ENCODE data around the gene C9.
"Not testable (repeated sequence)": the region's sequence is repeated elsewhere in the genome, so short reads cannot be mapped to it uniquely, and the experiment has no call there.

Gene C9

GRCh38 chr5:39274398-39275085 lies 89.8 kb downstream of the C9 start:
- no peak for DNase-seq
- intact Hi-C loops (cut with DNase I): no loop called here

- intact Hi-C loops (cut with DNase I): no loop called here
- DNase-seq: no peak
Measured at GRCh38 chr5:39273314-39273954, 90.9 kb downstream of the C9 start.

- intact Hi-C loops (cut with DNase I); DNase-seq: not testable (repeated sequence)
Measured at GRCh38 chr5:39272869-39273231, 91.4 kb downstream of the C9 start.

GRCh38 chr5:39270225-39270848 lies 94.0 kb downstream of the C9 start:
- no peak for DNase-seq
- intact Hi-C loops (cut with DNase I): no loop called here

- DNase-seq: no peak
- intact Hi-C loops (cut with DNase I): no loop called here
Measured at GRCh38 chr5:39267186-39267585, 97.1 kb downstream of the C9 start.

GRCh38 chr5:39266442-39266841 lies 97.9 kb downstream of the C9 start:
- intact Hi-C loops (cut with DNase I): no loop called here
- DNase-seq: no peak

GRCh38 chr5:39264528-39264927 lies 99.8 kb downstream of the C9 start:
- intact Hi-C loops (cut with DNase I): no loop called here

GRCh38 chr5:39262981-39263380 lies 101.3 kb downstream of the C9 start:
- no peak for DNase-seq
- intact Hi-C loops (cut with DNase I): no loop called here

More at GRCh38 chr5:39264528-39264927, 99.8 kb downstream of the C9 start:
- DNase-seq: no peak

GRCh38 chr5:39260095-39260494 lies 104.2 kb downstream of the C9 start:
- DNase-seq: no peak
- intact Hi-C loops (cut with DNase I): no loop called here

GRCh38 chr5:39257554-39257953 lies 106.7 kb downstream of the C9 start:
- intact Hi-C loops (cut with DNase I): no loop called here
- DNase-seq: no peak

- intact Hi-C loops (cut with DNase I): no loop called here
- no peak for DNase-seq
Measured at GRCh38 chr5:39256477-39257235, 107.6 kb downstream of the C9 start.

GRCh38 chr5:39255406-39255805 lies 108.9 kb downstream of the C9 start:
- intact Hi-C loops (cut with DNase I): no loop called here
- DNase-seq: no peak

- intact Hi-C loops (cut with DNase I): no loop called here
- DNase-seq: no peak
Measured at GRCh38 chr5:39254671-39255070, 109.6 kb downstream of the C9 start.

GRCh38 chr5:39253196-39253595 lies 111.1 kb downstream of the C9 start:
- no peak for DNase-seq
- intact Hi-C loops (cut with DNase I): no loop called here

GRCh38 chr5:39249564-39250274 lies 114.6 kb downstream of the C9 start:
- intact Hi-C loops (cut with DNase I): no loop called here
- no peak for DNase-seq

GRCh38 chr5:39249069-39249468 lies 115.2 kb downstream of the C9 start:
- intact Hi-C loops (cut with DNase I): no loop called here
- no peak for DNase-seq

GRCh38 chr5:39240750-39241149 lies 123.5 kb downstream of the C9 start:
- intact Hi-C loops (cut with DNase I): no loop called here
- DNase-seq: no peak

- intact Hi-C loops (cut with DNase I): no loop called here
- DNase-seq: no peak
Measured at GRCh38 chr5:39238366-39239105, 125.8 kb downstream of the C9 start.

- no peak for DNase-seq
- intact Hi-C loops (cut with DNase I): no loop called here
Measured at GRCh38 chr5:39236718-39237117, 127.6 kb downstream of the C9 start.
